Naive thymus-derived CD8-positive, alpha-beta T cell (primary cell): ENCODE results near the gene TANGO2. TPM values are rescaled to one million over a fixed set of nuclear protein-coding genes. Genes with fewer than 3 reads are reported as not detected.

Experiments used
- ATAC-seq, 2 donors: fragments of 150-1000 bp; cut with Tn5 transposase in 1 of 2; sonication (Bioruptor Pico), chemical (Tn5 transposase) in 1 of 2; 1 replicate in 1 of 2; 2 replicates in 1 of 2; pipeline ENCODE4 v1.10.0; 2021; ENCODE audit warnings: mild to moderate bottlenecking in 2 of 2, moderate library complexity in 2 of 2
- POLR2A ChIA-PET: fragments of 350-600 bp; sonication (Branson Sonifier 250); formaldehyde crosslinking; loops from one replicate; lab custom pipeline; 2021; ENCODE audit warnings: antibody characterized with exemption; lab: Charles Lee
- DNase-seq, 10 donors: peaks; one replicate each; pipeline versions ENCODE4 v3.0.0 to v3.0.0-alpha.2; 2020 to 2022
- H3K27ac Mint-ChIP-seq, 10 donors: one replicate each; pipeline ENCODE4 v1.8.0; 2020 to 2022; ENCODE audit warnings: mild to moderate bottlenecking in 10 of 10, mixed read lengths in 10 of 10, moderate library complexity in 4 of 10, inconsistent platforms in 1 of 10
- H3K27me3 Mint-ChIP-seq, 5 donors: one replicate each; pipeline ENCODE4 v1.8.0; 2021 to 2022; ENCODE audit warnings: mixed read lengths in 5 of 5
- H3K36me3 Mint-ChIP-seq, 3 donors: one replicate each; pipeline ENCODE4 v1.8.0; 2020 to 2022; ENCODE audit warnings: mixed read lengths in 3 of 3, mild to moderate bottlenecking in 2 of 3, inconsistent platforms in 1 of 3
- H3K4me1 Mint-ChIP-seq, 4 donors: one replicate each; pipeline ENCODE4 v1.8.0; 2021 to 2022; ENCODE audit warnings: mixed read lengths in 4 of 4
- H3K4me3 Mint-ChIP-seq, 10 donors: one replicate each; pipeline ENCODE4 v1.8.0; 2020 to 2022; ENCODE audit warnings: mild to moderate bottlenecking in 10 of 10, mixed read lengths in 10 of 10, moderate library complexity in 6 of 10, inconsistent platforms in 1 of 10
- H3K9me3 Mint-ChIP-seq, 9 donors: one replicate each; pipeline ENCODE4 v1.8.0; 2020 to 2022; ENCODE audit warnings: mixed read lengths in 9 of 9, mild to moderate bottlenecking in 3 of 9, inconsistent platforms in 1 of 9, moderate library complexity in 1 of 9
- polyA plus RNA-seq, 3 donors: library from polyadenylated mRNA; unstranded; fragments of 300-500 nt; fragmentation: Illumina TruSeq; gene quantifications; one replicate each; pipeline ENCODE4 v1.2.3, GENCODE V29; 2021
- total RNA-seq, 8 experiments: library from RNA in 2 of 8; stranded (reverse) in 2 of 8; gene quantifications; one replicate each; pipeline ENCODE4 v1.2.3 and lab custom pipeline; 2021 to 2026

Gene TANGO2
- total and polyA plus RNA-seq, 5 experiments from 2014 or later, result 22.6 to 38.0 (median 36.2) TPM

GRCh38 chr22:20055654-20056053, 34.7 kb downstream of the TANGO2 start:
- POLR2A ChIA-PET, result no interaction called here
- Mint-ChIP-seq H3K27me3 (no peaks in the 10 kb centered on the region), H3K36me3 (peaks cover 0 to 65% (median 7%) of the 10 kb centered on the region in 3 donors), H3K27ac (no peak overlapping the region), H3K9me3 (no peaks in the 10 kb centered on the region), H3K4me1 (peaks cover 0 to 13% (median 4%) of the 10 kb centered on the region in 4 donors), H3K4me3 (no peak overlapping the region)
- no peak for ATAC-seq
- no peak for DNase-seq

- H3K4me3 Mint-ChIP-seq, result no peak overlapping the region
- POLR2A ChIA-PET, result no interaction called here
- ATAC-seq (no peak), DNase-seq (no peak)
- no peak overlapping the region for H3K27ac Mint-ChIP-seq
- H3K27me3 Mint-ChIP-seq, result no peaks in the 10 kb centered on the region
- H3K9me3 Mint-ChIP-seq, result no peaks in the 10 kb centered on the region
- peaks cover 0 to 63% (median 7%) of the 10 kb centered on the region in 3 donors for H3K36me3 Mint-ChIP-seq
- peaks cover 0 to 13% (median 5%) of the 10 kb centered on the region in 4 donors for H3K4me1 Mint-ChIP-seq
These were observed 35.3 kb downstream of the TANGO2 start for GRCh38 chr22:20056161-20056560.

GRCh38 chr22:20056696-20057386, 35.9 kb downstream of the TANGO2 start:
- no peaks in the 10 kb centered on the region for H3K27me3 Mint-ChIP-seq
- H3K27ac Mint-ChIP-seq, result peak overlapping the region in 2 of 10 donors; percentile 32 to 85
- no peak overlapping the region for H3K4me3 Mint-ChIP-seq
- H3K36me3 Mint-ChIP-seq, result peaks cover 0 to 62% (median 10%) of the 10 kb centered on the region in 3 donors
- DNase-seq (no peak), ATAC-seq (no peak)
- peaks cover 0 to 13% (median 5%) of the 10 kb centered on the region in 4 donors for H3K4me1 Mint-ChIP-seq
- POLR2A ChIA-PET, result no interaction called here
- no peaks in the 10 kb centered on the region for H3K9me3 Mint-ChIP-seq

- Mint-ChIP-seq H3K4me3 (no peak overlapping the region), H3K27ac (no peak overlapping the region), H3K27me3 (no peaks in the 10 kb centered on the region), H3K36me3 (peaks cover 0 to 60% (median 10%) of the 10 kb centered on the region in 3 donors), H3K4me1 (peaks cover 0 to 13% (median 5%) of the 10 kb centered on the region in 4 donors), H3K9me3 (no peaks in the 10 kb centered on the region)
- DNase-seq, result no peak
- POLR2A ChIA-PET, result no interaction called here
- ATAC-seq, result no peak
These were observed 36.8 kb downstream of the TANGO2 start for GRCh38 chr22:20057596-20058268.

GRCh38 chr22:20058989-20059770, 38.3 kb downstream of the TANGO2 start:
- Mint-ChIP-seq H3K9me3 (no peaks in the 10 kb centered on the region), H3K27ac (peak overlapping the region in 4 of 10 donors; percentile 9 to 68 (median 54)), H3K36me3 (peaks cover 0 to 53% (median 7%) of the 10 kb centered on the region in 3 donors), H3K27me3 (no peaks in the 10 kb centered on the region), H3K4me3 (no peak overlapping the region), H3K4me1 (peaks cover 0 to 13% (median 5%) of the 10 kb centered on the region in 4 donors)
- POLR2A ChIA-PET, result no interaction called here
- ATAC-seq, result no peak
- no peak for DNase-seq

GRCh38 chr22:20060700-20061480, 40.0 kb downstream of the TANGO2 start:
- H3K27ac Mint-ChIP-seq, result peak overlapping the region in 1 of 10 donors; percentile 57
- H3K9me3 Mint-ChIP-seq, result no peaks in the 10 kb centered on the region
- H3K27me3 Mint-ChIP-seq, result no peaks in the 10 kb centered on the region
- peak in 2 of 10 donors; percentile 16 to 24 for DNase-seq
- POLR2A ChIA-PET, result no interaction called here
- no peak overlapping the region for H3K4me3 Mint-ChIP-seq
- peaks cover 0 to 13% (median 5%) of the 10 kb centered on the region in 4 donors for H3K4me1 Mint-ChIP-seq
- peak in 1 of 2 donors; percentile 38 for ATAC-seq
- H3K36me3 Mint-ChIP-seq, result peaks cover 0 to 40% (median 5%) of the 10 kb centered on the region in 3 donors

- DNase-seq (no peak), ATAC-seq (no peak)
- Mint-ChIP-seq H3K9me3 (no peaks in the 10 kb centered on the region), H3K4me1 (peaks cover 0 to 13% (median 5%) of the 10 kb centered on the region in 4 donors), H3K27me3 (no peaks in the 10 kb centered on the region), H3K36me3 (peaks cover 0 to 36% (median 5%) of the 10 kb centered on the region in 3 donors), H3K27ac (peak overlapping the region in 1 of 10 donors; percentile 57), H3K4me3 (no peak overlapping the region)
- POLR2A ChIA-PET, result no interaction called here
These were observed 40.6 kb downstream of the TANGO2 start for GRCh38 chr22:20061481-20061861.

GRCh38 chr22:20062043-20062765, 41.3 kb downstream of the TANGO2 start:
- ATAC-seq (no peak), DNase-seq (no peak)
- no peaks in the 10 kb centered on the region for H3K27me3 Mint-ChIP-seq
- H3K9me3 Mint-ChIP-seq, result no peaks in the 10 kb centered on the region
- POLR2A ChIA-PET, result no interaction called here
- peak overlapping the region in 1 of 10 donors; percentile 24 for H3K27ac Mint-ChIP-seq
- peaks cover 0 to 33% (median 5%) of the 10 kb centered on the region in 3 donors for H3K36me3 Mint-ChIP-seq
- no peak overlapping the region for H3K4me3 Mint-ChIP-seq
- peaks cover 0 to 13% (median 6%) of the 10 kb centered on the region in 4 donors for H3K4me1 Mint-ChIP-seq

- no peaks in the 10 kb centered on the region for H3K9me3 Mint-ChIP-seq
- ATAC-seq, result no peak
- POLR2A ChIA-PET, result no interaction called here
These were observed 41.8 kb downstream of the TANGO2 start for GRCh38 chr22:20062766-20063083.

GRCh38 chr22:20063271-20064139, 42.6 kb downstream of the TANGO2 start:
- DNase-seq (no peak), ATAC-seq (no peak)
- Mint-ChIP-seq H3K27ac (peak overlapping the region in 1 of 10 donors; percentile 76), H3K36me3 (peaks cover 0 to 21% (median 4%) of the 10 kb centered on the region in 3 donors), H3K9me3 (no peaks in the 10 kb centered on the region), H3K4me3 (no peak overlapping the region), H3K27me3 (no peaks in the 10 kb centered on the region), H3K4me1 (peaks cover under 1 to 13% (median 6%) of the 10 kb centered on the region in 4 donors)
- POLR2A ChIA-PET, result no interaction called here

More at GRCh38 chr22:20062766-20063083, 41.8 kb downstream of the TANGO2 start:
- Mint-ChIP-seq H3K4me3 (no peak overlapping the region), H3K36me3 (peaks cover 0 to 29% (median 5%) of the 10 kb centered on the region in 3 donors), H3K27ac (no peak overlapping the region), H3K4me1 (peaks cover 0 to 13% (median 6%) of the 10 kb centered on the region in 4 donors), H3K27me3 (no peaks in the 10 kb centered on the region)
- no peak for DNase-seq

GRCh38 chr22:20064140-20064480, 43.2 kb downstream of the TANGO2 start:
- H3K4me1 Mint-ChIP-seq, result peaks cover 2 to 7% (median 5%) of the 10 kb centered on the region in 4 donors
- peak overlapping the region in 1 of 10 donors; percentile 76 for H3K27ac Mint-ChIP-seq
- ATAC-seq, result no peak
- DNase-seq, result no peak
- no peaks in the 10 kb centered on the region for H3K9me3 Mint-ChIP-seq
- H3K4me3 Mint-ChIP-seq, result no peak overlapping the region
- H3K27me3 Mint-ChIP-seq, result no peaks in the 10 kb centered on the region
- POLR2A ChIA-PET, result no interaction called here
- H3K36me3 Mint-ChIP-seq, result peaks cover 0 to 16% (median 3%) of the 10 kb centered on the region in 3 donors
